Stimulated activated naive CD8-positive, alpha-beta T cell treated with anti-CD3 and anti-CD28 coated beads, Interleukin-15, Interleukin-2, amounts not matched to agents 100 U/mL and 50 U/mL, for 24 hours (primary cell): Measurements from ENCODE around the gene TBC1D2B.

Source experiments
- ATAC-seq: fragments of 150-1000 bp; cut with Tn5 transposase; one replicate; pipeline ENCODE4 v1.10.0; 2021
- DNase-seq: peaks from one replicate; pipeline ENCODE4 v3.0.0; 2021

The TBC1D2B gene

DNA sequence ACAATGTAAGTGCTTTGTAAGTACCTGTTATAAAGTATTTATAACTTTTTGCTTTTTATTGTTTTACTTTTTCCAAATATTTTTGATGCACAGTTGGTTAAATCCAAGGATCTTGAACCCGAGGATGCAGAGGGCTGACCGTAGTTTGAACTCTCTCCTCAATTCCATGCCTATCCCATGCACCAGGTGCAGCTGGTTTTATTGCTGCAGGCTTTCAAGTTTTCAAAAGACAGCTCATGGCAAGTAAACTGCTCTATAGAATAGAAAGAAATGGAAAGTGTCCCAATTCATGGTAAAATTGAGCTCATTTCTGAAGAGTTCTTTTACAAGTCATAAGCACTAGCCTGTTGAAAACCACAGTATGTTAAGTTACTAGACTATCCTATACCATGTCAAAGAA, 131.9 kb downstream of the TBC1D2B start:
- ATAC-seq: no peak
- no peak for DNase-seq
